Neuronal stem cell (in vitro differentiated cells): ENCODE measurements around the gene TPO.
A peak's percentile ranks its signal among the peaks of the same experiment; 100 is the strongest.

ENCODE experiments used
- DNase-seq: peaks from one replicate; pipeline ENCODE4 v3.0.0-alpha.2; 2013; ENCODE audit warnings: low spot score
- H2AFZ ChIP-seq: one replicate; pipeline ENCODE4 v1.6.1; 2013; ENCODE audit warnings: mild to moderate bottlenecking, low read length, inconsistent platforms
- H2AK5ac ChIP-seq: 2 replicates; pipeline ENCODE4 v1.6.1; 2013; ENCODE audit warnings: low read depth, mild to moderate bottlenecking, inconsistent platforms, low read length, moderate library complexity, mixed read lengths
- H2BK120ac ChIP-seq: 2 replicates; pipeline ENCODE4 v1.6.1; 2013; ENCODE audit warnings: low read depth, mild to moderate bottlenecking, inconsistent platforms, low read length, moderate library complexity, mixed read lengths
- H2BK12ac ChIP-seq: one replicate; pipeline ENCODE4 v1.6.1; 2013; ENCODE audit warnings: low read length, inconsistent platforms
- H2BK15ac ChIP-seq: 2 replicates; pipeline ENCODE4 v1.6.1; 2013; ENCODE audit warnings: mild to moderate bottlenecking, low read length, inconsistent platforms, mixed read lengths
- H2BK5ac ChIP-seq: one replicate; pipeline ENCODE4 v1.6.1; 2013; ENCODE audit warnings: inconsistent platforms, mild to moderate bottlenecking, low read length, moderate library complexity
- H3K14ac ChIP-seq: one replicate; pipeline ENCODE4 v1.6.1; 2013; ENCODE audit warnings: low read length, inconsistent platforms
- H3K18ac ChIP-seq: 2 replicates; pipeline ENCODE4 v1.6.1; 2013; ENCODE audit warnings: low read length, inconsistent platforms
- H3K23ac ChIP-seq: 2 replicates; pipeline ENCODE4 v1.6.1; 2013; ENCODE audit warnings: low read depth, mild to moderate bottlenecking, mixed read lengths, low read length, inconsistent platforms; ENCODE audit not compliant: poor library complexity
- H3K27ac ChIP-seq: replicated peaks from 3 replicates; pipeline ENCODE4 v1.5.1; 2013; ENCODE audit warnings: low read length, inconsistent platforms
- H3K27me3 ChIP-seq, 3 experiments: 2 replicates each; pipeline ENCODE4 v1.6.1; 2013; ENCODE audit warnings: low read length in 3 of 3, mild to moderate bottlenecking in 2 of 3, inconsistent platforms in 1 of 3, low read depth in 1 of 3, mixed read lengths in 1 of 3, moderate library complexity in 1 of 3; ENCODE audit not compliant: control insufficient read depth in 3 of 3, insufficient read depth in 3 of 3
- H3K36me3 ChIP-seq, 2 donors: replicated peaks in 1 of 2; 2 replicates each; pipeline ENCODE4 v1.6.1; 2013; ENCODE audit warnings: low read length in 2 of 2; ENCODE audit not compliant: control insufficient read depth in 2 of 2, insufficient read depth in 2 of 2
- H3K4ac ChIP-seq: 2 replicates; pipeline ENCODE4 v1.6.1; 2013; ENCODE audit warnings: inconsistent platforms, mild to moderate bottlenecking, low read length, moderate library complexity
- H3K4me1 ChIP-seq, 2 donors: 1 replicate in 1 of 2; 2 replicates in 1 of 2; pipeline ENCODE4 v1.6.1; 2013; ENCODE audit warnings: low read length in 2 of 2, low read depth in 1 of 2; ENCODE audit not compliant: control insufficient read depth in 2 of 2, insufficient read depth in 1 of 2
- H3K4me2 ChIP-seq: one replicate; pipeline ENCODE4 v1.6.1; 2013; ENCODE audit warnings: mild to moderate bottlenecking, low read length, inconsistent platforms; ENCODE audit not compliant: insufficient read depth, poor library complexity, severe bottlenecking
- H3K4me3 ChIP-seq, 2 donors: 2 replicates each; pipeline ENCODE4 v1.5.1; 2013; ENCODE audit warnings: low read length in 2 of 2, mild to moderate bottlenecking in 2 of 2, inconsistent platforms in 1 of 2, moderate library complexity in 1 of 2
- H3K79me1 ChIP-seq: one replicate; pipeline ENCODE4 v1.6.1; 2013; ENCODE audit warnings: low read depth, mild to moderate bottlenecking, inconsistent platforms, low read length, moderate library complexity
- H3K9ac ChIP-seq: one replicate; pipeline ENCODE4 v1.6.1; 2013; ENCODE audit warnings: mild to moderate bottlenecking, low read depth, low read length, inconsistent platforms; ENCODE audit not compliant: poor library complexity
- H3K9me3 ChIP-seq, 2 donors: replicated peaks in 1 of 2; 2 replicates each; pipeline versions ENCODE3 to v1.6.1; 2013; ENCODE audit warnings: low read length in 2 of 2, mild to moderate bottlenecking in 2 of 2, inconsistent platforms in 1 of 2, low read depth in 1 of 2, mixed read lengths in 1 of 2, moderate library complexity in 1 of 2; ENCODE audit not compliant: control insufficient read depth in 2 of 2, insufficient read depth in 1 of 2
- H4K8ac ChIP-seq: one replicate; pipeline ENCODE4 v1.6.1; 2013; ENCODE audit warnings: low read depth, mild to moderate bottlenecking, inconsistent platforms, low read length, moderate library complexity
- H4K91ac ChIP-seq: one replicate; pipeline ENCODE4 v1.6.1; 2013; ENCODE audit warnings: low read length, low read depth, mild to moderate bottlenecking, inconsistent platforms; ENCODE audit not compliant: poor library complexity
- WGBS, 2 donors: extraction: QIAGEN DNeasy Blood & Tissue Kit; methylation state at CpG; one replicate each; pipeline ENCODE4 v1.1.7; 2013; ENCODE audit warnings: missing lambda C conversion rate in 2 of 2, mixed read lengths in 1 of 2; ENCODE audit not compliant: insufficient read length in 2 of 2, insufficient replicate concordance in 1 of 2; ENCODE audit errors: extremely low coverage in 2 of 2; 5-methylcytosine and 5-hydroxymethylcytosine counted together

The TPO gene

GRCh38 chr2:1460851-1461418 is 47.7 kb downstream of the TPO start:
- Histone ChIP-seq H3K79me1 (peaks cover 3% of the 10 kb centered on the region), H3K4ac (no peak overlapping the region), H3K4me1 (no peaks in the 10 kb centered on the region), H3K4me3 (no peak overlapping the region), H2AK5ac (peak overlapping the region; percentile 41), H3K36me3 (no peaks in the 10 kb centered on the region), H2BK120ac (no peak overlapping the region), H3K14ac (peak overlapping the region; percentile 17), H3K27ac (no peak overlapping the region), H2AFZ (no peak overlapping the region), H3K18ac (no peak overlapping the region), H2BK15ac (no peak overlapping the region), H3K4me2 (no peak overlapping the region), H3K9ac (no peak overlapping the region), H2BK5ac (no peak overlapping the region), H4K8ac (no peak overlapping the region), H2BK12ac (no peak overlapping the region), H3K27me3 (no peaks in the 10 kb centered on the region), H4K91ac (no peak overlapping the region), H3K23ac (no peak overlapping the region), H3K9me3 (peaks cover 0 to 2% of the 10 kb centered on the region in 2 donors)
- no peak for DNase-seq
- WGBS, 2 donors = no CpG with 5 or more reads among the region's 11 CpGs

GRCh38 chr2:1461507-1462390 is 48.5 kb downstream of the TPO start:
- Histone ChIP-seq H2BK5ac (no peak overlapping the region), H3K9ac (no peak overlapping the region), H3K18ac (peak overlapping the region; percentile 64), H3K27ac (no peak overlapping the region), H3K23ac (no peak overlapping the region), H3K4me2 (no peak overlapping the region), H2BK12ac (no peak overlapping the region), H3K36me3 (no peaks in the 10 kb centered on the region), H3K4ac (no peak overlapping the region), H3K4me1 (no peaks in the 10 kb centered on the region), H3K79me1 (peaks cover 3% of the 10 kb centered on the region), H4K91ac (no peak overlapping the region), H2AK5ac (peak overlapping the region; percentile 61), H2BK15ac (no peak overlapping the region), H3K4me3 (peak overlapping the region in 1 of 2 donors; percentile 68), H4K8ac (peak overlapping the region; percentile 99), H3K27me3 (no peaks in the 10 kb centered on the region), H2AFZ (no peak overlapping the region), H2BK120ac (no peak overlapping the region), H3K9me3 (peaks cover 0 to 2% of the 10 kb centered on the region in 2 donors), H3K14ac (peak overlapping the region; percentile 94)
- DNase-seq = no peak
- WGBS, 2 donors = no CpG with 5 or more reads among the region's 28 CpGs

GRCh38 chr2:1462994-1463393 is 49.7 kb downstream of the TPO start:
- Histone ChIP-seq H3K4me2 (no peak overlapping the region), H3K27me3 (no peaks in the 10 kb centered on the region), H3K79me1 (peaks cover 3% of the 10 kb centered on the region), H2BK12ac (no peak overlapping the region), H3K36me3 (no peaks in the 10 kb centered on the region), H3K23ac (no peak overlapping the region), H3K9me3 (peaks cover 0 to 2% of the 10 kb centered on the region in 2 donors), H2BK5ac (no peak overlapping the region), H2AK5ac (no peak overlapping the region), H3K9ac (no peak overlapping the region), H4K8ac (no peak overlapping the region), H4K91ac (no peak overlapping the region), H3K4ac (no peak overlapping the region), H3K4me1 (no peaks in the 10 kb centered on the region), H2BK120ac (no peak overlapping the region), H2BK15ac (no peak overlapping the region), H2AFZ (no peak overlapping the region), H3K14ac (no peak overlapping the region), H3K27ac (no peak overlapping the region), H3K4me3 (no peak overlapping the region), H3K18ac (no peak overlapping the region)
- no CpG with 5 or more reads among the region's 4 CpGs for WGBS, 2 donors
- DNase-seq = no peak

- Histone ChIP-seq H2BK12ac (no peak overlapping the region), H3K23ac (no peak overlapping the region), H4K8ac (no peak overlapping the region), H3K36me3 (no peaks in the 10 kb centered on the region), H3K79me1 (no peaks in the 10 kb centered on the region), H3K9me3 (no peaks in the 10 kb centered on the region), H2BK15ac (no peak overlapping the region), H2BK120ac (no peak overlapping the region), H3K4me2 (no peak overlapping the region), H3K4ac (no peak overlapping the region), H2BK5ac (no peak overlapping the region), H2AK5ac (no peak overlapping the region), H3K9ac (no peak overlapping the region), H4K91ac (no peak overlapping the region), H3K4me1 (no peaks in the 10 kb centered on the region), H3K27me3 (no peaks in the 10 kb centered on the region), H3K18ac (no peak overlapping the region), H3K27ac (no peak overlapping the region), H3K14ac (no peak overlapping the region), H2AFZ (no peak overlapping the region), H3K4me3 (no peak overlapping the region)
- no peak for DNase-seq
- WGBS, 2 donors = no CpG with 5 or more reads among the region's 9 CpGs
Measured at GRCh38 chr2:1472350-1472749, 59.1 kb downstream of the TPO start.
